ENCODE data around the gene TYW5. TPM values are rescaled to one million over a fixed set of nuclear protein-coding genes. Genes with fewer than 3 reads are reported as not detected.

TYW5 gene
- total RNA-seq, 6 experiments from 2014 or later, result 4.0 to 5.8 (median 5.2) TPM

- no peak overlapping the region for H3K4me3 Mint-ChIP-seq
- no peaks in the 10 kb centered on the region; the same call in 1 of the 2 replicates for H3K27me3 Mint-ChIP-seq (ENCODE audit: insufficient read depth)
- no peak for DNase-seq
- TF ChIP-seq CTCF (IDR thresholded peaks at IDR 0.05), result no peak
- H3K9me3 Mint-ChIP-seq, result no peaks in the 10 kb centered on the region
- H3K36me3 Mint-ChIP-seq (ENCODE audit: low read depth), result peaks cover 13% of the 10 kb centered on the region
- H3K4me1 Mint-ChIP-seq (ENCODE audit: low read depth), result peaks cover 23% of the 10 kb centered on the region
- H3K27ac Mint-ChIP-seq, result no peak overlapping the region
Observed at GRCh38 chr2:199950396-199950795, 4.9 kb downstream of the TYW5 start.

- H3K9me3 Mint-ChIP-seq, result no peaks in the 10 kb centered on the region
- H3K27me3 Mint-ChIP-seq (ENCODE audit: insufficient read depth), result peaks cover 3% of the 10 kb centered on the region; the same call in 1 of the 2 replicates
- no peak for TF ChIP-seq CTCF (IDR thresholded peaks at IDR 0.05)
- H3K4me1 Mint-ChIP-seq (ENCODE audit: low read depth), result peaks cover 15% of the 10 kb centered on the region
- H3K36me3 Mint-ChIP-seq (ENCODE audit: low read depth), result peaks cover 15% of the 10 kb centered on the region
- peak overlapping the region; percentile 68 for H3K27ac Mint-ChIP-seq
- DNase-seq, result peak; percentile 31
- no peak overlapping the region for H3K4me3 Mint-ChIP-seq
Observed at GRCh38 chr2:199946836-199947235, 8.5 kb downstream of the TYW5 start.

GRCh38 chr2:199946196-199946595 is 9.1 kb downstream of the TYW5 start:
- DNase-seq, result no peak
- Mint-ChIP-seq H3K27me3 (ENCODE audit: insufficient read depth) (peaks cover 3% of the 10 kb centered on the region; the same call in 1 of the 2 replicates), H3K36me3 (ENCODE audit: low read depth) (peaks cover 15% of the 10 kb centered on the region), H3K9me3 (no peaks in the 10 kb centered on the region), H3K4me3 (no peak overlapping the region), H3K4me1 (ENCODE audit: low read depth) (peaks cover 15% of the 10 kb centered on the region), H3K27ac (peak overlapping the region; percentile 2; the same call in 1 of the 2 replicates)
- no peak for TF ChIP-seq CTCF (IDR thresholded peaks at IDR 0.05)

GRCh38 chr2:199943373-199943772 is 11.9 kb downstream of the TYW5 start:
- no peaks in the 10 kb centered on the region for H3K9me3 Mint-ChIP-seq
- H3K36me3 Mint-ChIP-seq (ENCODE audit: low read depth), result peaks cover 23% of the 10 kb centered on the region
- H3K4me3 Mint-ChIP-seq, result no peak overlapping the region
- no peak overlapping the region for H3K27ac Mint-ChIP-seq
- H3K27me3 Mint-ChIP-seq (ENCODE audit: insufficient read depth), result peaks cover 3% of the 10 kb centered on the region; the same call in 1 of the 2 replicates
- peaks cover 15% of the 10 kb centered on the region for H3K4me1 Mint-ChIP-seq (ENCODE audit: low read depth)
- no peak for TF ChIP-seq CTCF (IDR thresholded peaks at IDR 0.05)
- DNase-seq, result no peak

- no peak overlapping the region for H3K27ac Mint-ChIP-seq
- no peaks in the 10 kb centered on the region for H3K4me1 Mint-ChIP-seq (ENCODE audit: low read depth)
- DNase-seq, result peak; percentile 23
- H3K4me3 Mint-ChIP-seq, result no peak overlapping the region
- H3K9me3 Mint-ChIP-seq, result no peaks in the 10 kb centered on the region
- peak; percentile 71 for TF ChIP-seq CTCF (IDR thresholded peaks at IDR 0.05)
- peaks cover 14% of the 10 kb centered on the region; the same call in 1 of the 2 replicates for H3K36me3 Mint-ChIP-seq (ENCODE audit: low read depth)
- peaks cover 3% of the 10 kb centered on the region; the same call in 1 of the 2 replicates for H3K27me3 Mint-ChIP-seq (ENCODE audit: insufficient read depth)
Observed at GRCh38 chr2:199940373-199940772, 14.9 kb downstream of the TYW5 start.

GRCh38 chr2:199936554-199936953 is 18.7 kb downstream of the TYW5 start:
- Mint-ChIP-seq H3K27me3 (ENCODE audit: insufficient read depth) (no peaks in the 10 kb centered on the region), H3K9me3 (no peaks in the 10 kb centered on the region), H3K4me3 (no peak overlapping the region), H3K27ac (no peak overlapping the region), H3K4me1 (ENCODE audit: low read depth) (peaks cover 14% of the 10 kb centered on the region), H3K36me3 (ENCODE audit: low read depth) (peaks cover 20% of the 10 kb centered on the region)
- no peak for TF ChIP-seq CTCF (IDR thresholded peaks at IDR 0.05)
- no peak for DNase-seq

All from HFFc6 (cell line).